Measurements from ENCODE around the gene EFCAB12. TPM values are rescaled to one million over a fixed set of nuclear protein-coding genes. Genes with fewer than 3 reads are reported as not detected.

EFCAB12 gene
- total and polyA plus RNA-seq, 2 of the 13 experiments (the other 11 are each of a cell fraction or from before 2014, with no cell fraction given), result 0.31 to 2.4 TPM

- Histone ChIP-seq H4K20me1 (ENCODE audit: insufficient read depth, low read length) (no peaks in the 10 kb centered on the region), H3K9ac (ENCODE audit: insufficient read depth, low read depth, low read length) (peak overlapping the region; percentile 50), H3K36me3 (replicated peaks in 1 of 2; ENCODE audit: control insufficient read depth in 1 of 2, insufficient read depth in 2 of 2, low read length in 2 of 2) (no peaks in the 10 kb centered on the region), H3K4me1 (ENCODE audit: insufficient read depth, low read length) (peaks cover 73% of the 10 kb centered on the region), H3K9me3 (ENCODE audit: low read length) (no peaks in the 10 kb centered on the region), H3K79me2 (ENCODE audit: insufficient read depth, low read length) (no peaks in the 10 kb centered on the region), H3K27ac (ENCODE audit: extremely low read length, insufficient read depth, low read length) (peak overlapping the region; percentile 72), H3K4me2 (ENCODE audit: low read depth, low read length) (peak overlapping the region; percentile 72), H3K4me3 (replicated peaks in 1 of 3; ENCODE audit: insufficient read depth in 1 of 3, low read depth in 2 of 3, low read length in 3 of 3) (peak overlapping the region in 1 of 3 experiments; percentile 49; a peak in 2 of 6 replicates), H2AFZ (ENCODE audit: low read length) (no peak overlapping the region), H3K27me3 (ENCODE audit: control insufficient read depth in 1 of 2, insufficient read depth in 2 of 2, low read length in 2 of 2) (no peaks in the 10 kb centered on the region)
- DNase-seq (ENCODE audit: low spot score), result peak; percentile 91
- in situ Hi-C loops (cut with HindIII; ENCODE audit: extremely low pct_ligation_motif_present, low pct_unique_long_range_greater_than_20kb) (no loop called here), intact Hi-C loops (cut with micrococcal nuclease; ENCODE audit: unreplicated experiment) (loop anchor here (1.0 kb wide), 1 partner anchor 15 kb away; no protein-coding TSS in a partner anchor)
- ChIA-PET POLR2A (interaction anchor here (1.0 to 2.7 kb wide), 9 partner anchors 9 to 98 kb away, joined by 3 to 15 read pairs (median 5); partner anchors contain the start of genes EFCAB12, IFT122 and MBD4), CTCF (ENCODE audit: low intra/inter-chr PET ratio, low total read pairs) (no interaction called here)
- ATAC-seq, result peak; percentile 77
- no TSS peak for BruUV-seq (replicated peaks)
- peak; percentile 93 for FAIRE-seq
- WGBS (ENCODE audit: low lambda C conversion rate), result 0% methylated on average over 4 of the region's 4 CpGs
- TF ChIP-seq SMAD3 (CRISPR knock-in tag; IDR thresholded peaks at IDR 0.05), result peak; percentile 16; the same call in 1 of the 2 replicates
- TF ChIP-seq CREB1 (IDR thresholded peaks at IDR 0.05), result peak; percentile 80
- peak; percentile 85 for TF ChIP-seq CREB1 (CRISPR knock-in tag; IDR thresholded peaks at IDR 0.05)
- 0 out of 2 replicates have a peak, but pooled peaks have one; percentile 53 for TF ChIP-seq RCOR2 (CRISPR knock-in tag; IDR thresholded peaks at IDR 0.05)
- peak; percentile 63 for TF ChIP-seq SOX5 (CRISPR knock-in tag; IDR thresholded peaks at IDR 0.05; ENCODE audit: borderline replicate concordance)
- TF ChIP-seq ATF1 (CRISPR knock-in tag; IDR thresholded peaks at IDR 0.05), result peak; percentile 75
- no peak for TF ChIP-seq RAD21 (CRISPR knock-in tag; IDR thresholded peaks at IDR 0.05)
- TF ChIP-seq HOXA3 (CRISPR knock-in tag; IDR thresholded peaks at IDR 0.05), result peak; percentile 73; the same call in 1 of the 2 replicates
- TF ChIP-seq ZNF12 (CRISPR knock-in tag; IDR thresholded peaks at IDR 0.05), result peak; percentile 63; the same call in 1 of the 2 replicates
- TF ChIP-seq ZNF598 (CRISPR knock-in tag; IDR thresholded peaks at IDR 0.05; ENCODE audit: borderline replicate concordance), result no peak
- peak; percentile 39; the same call in 1 of the 2 replicates for TF ChIP-seq HMG20B (CRISPR knock-in tag; conservative IDR thresholded peaks at IDR 0.05)
- no peak; the same call in 1 of the 2 replicates for TF ChIP-seq TFAP4 (IDR thresholded peaks at IDR 0.05; ENCODE audit: borderline replicate concordance, low read depth)
- no peak for TF ChIP-seq ARNT (IDR thresholded peaks at IDR 0.05)
- 0 out of 2 replicates have a peak, but pooled peaks have one; percentile 14 for TF ChIP-seq IRF2 (CRISPR knock-in tag; IDR thresholded peaks at IDR 0.05)
- TF ChIP-seq SKIL (CRISPR knock-in tag; IDR thresholded peaks at IDR 0.05; ENCODE audit: borderline replicate concordance), result peak; percentile 41; the same call in 1 of the 2 replicates
- peak; percentile 59; the same call in 1 of the 2 replicates for TF ChIP-seq AHDC1 (CRISPR knock-in tag; IDR thresholded peaks at IDR 0.05; ENCODE audit: borderline replicate concordance)
Observed at GRCh38 chr3:129413687-129414506, 14.5 kb downstream of the EFCAB12 start.

Measured in HepG2 (cell line).